ENCODE data around the gene ZSCAN30.

The ZSCAN30 gene

DNA sequence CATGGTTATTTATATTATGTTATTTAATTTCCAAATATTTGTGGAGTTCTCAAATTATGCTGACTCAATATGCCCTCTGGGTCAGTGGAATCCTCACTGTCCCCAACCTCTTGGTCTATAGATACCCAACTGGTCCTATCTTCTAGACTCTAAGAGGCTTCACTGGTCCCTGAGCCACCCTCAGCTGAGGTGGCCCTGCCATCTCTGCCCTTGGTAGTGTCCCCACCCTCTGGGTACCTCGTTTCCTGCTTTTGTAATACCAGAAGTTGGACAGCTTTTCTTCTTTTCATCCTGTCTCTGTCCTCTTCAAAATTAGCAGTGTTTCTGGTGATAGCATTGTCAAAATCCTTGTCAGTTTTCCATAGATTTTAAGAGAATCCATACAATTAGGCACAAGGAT, 11.9 kb downstream of the ZSCAN30 start:
- DNase-seq = no peak

GRCh38 chr18:35277633-35278032, 12.4 kb downstream of the ZSCAN30 start:
- DNase-seq = no peak

DNA sequence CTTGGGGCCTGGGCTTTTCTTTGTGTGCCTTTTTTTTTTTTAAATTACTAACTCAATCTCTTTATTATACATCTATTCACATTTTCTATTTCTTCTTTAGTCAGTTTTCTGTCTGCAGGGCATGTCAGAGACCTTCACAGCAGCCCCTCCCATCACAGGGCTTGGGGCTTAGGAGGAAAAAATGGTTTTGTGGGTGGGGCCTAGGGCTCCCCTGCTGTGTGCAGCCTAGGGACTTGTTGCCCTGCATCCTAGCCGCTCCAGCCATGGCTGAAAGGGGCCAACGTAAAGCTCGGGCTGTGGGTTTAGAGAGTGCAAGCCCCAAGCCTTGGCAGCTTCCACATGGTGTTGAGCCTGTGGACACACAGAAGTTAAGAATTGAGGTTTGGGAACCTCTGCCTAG, 13.8 kb downstream of the ZSCAN30 start:
- no peak for DNase-seq

DNA sequence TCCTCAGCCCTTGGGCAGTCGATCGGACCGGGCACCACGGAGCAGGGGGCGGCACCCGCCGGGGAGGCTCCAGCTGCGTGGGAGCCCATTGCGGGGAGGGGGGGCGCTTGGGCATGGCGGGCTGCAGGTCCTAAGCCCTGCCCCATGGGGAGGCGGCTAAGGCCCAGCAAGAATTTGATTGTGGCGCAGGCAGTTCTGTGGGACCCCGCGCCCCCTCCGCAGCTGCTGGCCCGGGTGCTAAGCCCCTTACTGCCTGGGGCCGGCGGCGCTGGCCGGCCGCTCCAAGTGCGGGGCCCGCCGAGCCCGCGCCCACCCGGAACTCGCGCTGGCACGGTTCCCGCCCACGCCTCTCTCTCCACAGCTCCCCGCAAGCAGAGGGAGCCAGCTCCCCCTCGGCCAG, 18.4 kb downstream of the ZSCAN30 start:
- DNase-seq = no peak

GRCh38 chr18:35268821-35269220, 21.2 kb downstream of the ZSCAN30 start:
- no peak for DNase-seq

GRCh38 chr18:35267809-35268208, 22.2 kb downstream of the ZSCAN30 start:
- no peak for DNase-seq

- no peak for DNase-seq
Observed at GRCh38 chr18:35267161-35267651, 22.8 kb downstream of the ZSCAN30 start.

DNA sequence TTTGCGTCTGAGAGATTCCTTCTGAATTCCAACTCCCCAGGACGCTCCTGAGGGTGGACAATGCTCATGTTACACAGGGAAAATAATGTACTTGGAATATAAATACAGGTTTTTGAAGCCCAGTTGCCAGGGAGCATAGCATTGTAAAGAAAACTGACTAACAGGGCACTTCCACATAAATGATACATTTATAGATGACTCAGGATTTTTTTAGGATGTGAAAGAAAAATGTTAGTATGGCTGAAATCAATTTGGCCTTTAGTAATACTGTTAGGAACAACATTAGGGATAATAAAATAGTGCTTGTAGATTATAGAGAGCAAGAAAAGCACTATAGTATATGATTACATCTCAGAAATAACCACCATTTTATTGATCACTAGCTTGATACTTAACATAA, 25.6 kb downstream of the ZSCAN30 start:
- DNase-seq = no peak

GRCh38 chr18:35256947-35257346, 33.1 kb downstream of the ZSCAN30 start:
- no peak for DNase-seq

DNA sequence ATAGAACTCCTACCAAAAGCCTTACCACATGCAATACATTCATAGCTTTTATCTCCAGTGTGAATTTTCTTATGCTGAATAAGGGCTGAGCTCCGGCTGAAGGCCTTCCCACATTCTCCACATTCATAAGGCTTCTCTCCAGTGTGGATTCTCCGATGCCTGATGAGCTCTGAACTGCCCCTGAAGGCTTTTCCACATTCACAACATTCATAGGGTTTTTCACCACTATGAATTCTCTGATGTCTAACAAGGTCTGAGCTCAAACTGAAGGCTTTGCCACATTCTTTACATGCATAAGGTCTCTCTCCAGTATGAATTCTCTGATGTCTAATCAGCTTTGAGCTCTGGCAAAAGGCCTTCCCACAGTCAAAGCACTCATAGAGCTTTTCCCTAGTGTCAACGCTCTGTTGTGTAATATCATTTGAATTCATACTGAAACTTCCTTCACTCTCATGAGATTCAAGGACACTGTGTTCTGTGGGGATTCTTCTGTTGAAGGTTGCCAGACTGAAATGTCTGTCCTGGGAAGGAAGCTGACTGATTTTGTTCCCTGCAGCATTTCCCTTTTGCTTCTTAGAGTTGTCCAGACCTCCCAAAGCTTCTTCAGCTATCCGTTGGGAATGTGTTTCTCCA, 36.3 kb downstream of the ZSCAN30 start:
- DNase-seq = no peak

GRCh38 chr18:35252466-35252865, 37.6 kb downstream of the ZSCAN30 start:
- DNase-seq = no peak

GRCh38 chr18:35248429-35248828, 41.6 kb downstream of the ZSCAN30 start:
- no peak for DNase-seq

DNA sequence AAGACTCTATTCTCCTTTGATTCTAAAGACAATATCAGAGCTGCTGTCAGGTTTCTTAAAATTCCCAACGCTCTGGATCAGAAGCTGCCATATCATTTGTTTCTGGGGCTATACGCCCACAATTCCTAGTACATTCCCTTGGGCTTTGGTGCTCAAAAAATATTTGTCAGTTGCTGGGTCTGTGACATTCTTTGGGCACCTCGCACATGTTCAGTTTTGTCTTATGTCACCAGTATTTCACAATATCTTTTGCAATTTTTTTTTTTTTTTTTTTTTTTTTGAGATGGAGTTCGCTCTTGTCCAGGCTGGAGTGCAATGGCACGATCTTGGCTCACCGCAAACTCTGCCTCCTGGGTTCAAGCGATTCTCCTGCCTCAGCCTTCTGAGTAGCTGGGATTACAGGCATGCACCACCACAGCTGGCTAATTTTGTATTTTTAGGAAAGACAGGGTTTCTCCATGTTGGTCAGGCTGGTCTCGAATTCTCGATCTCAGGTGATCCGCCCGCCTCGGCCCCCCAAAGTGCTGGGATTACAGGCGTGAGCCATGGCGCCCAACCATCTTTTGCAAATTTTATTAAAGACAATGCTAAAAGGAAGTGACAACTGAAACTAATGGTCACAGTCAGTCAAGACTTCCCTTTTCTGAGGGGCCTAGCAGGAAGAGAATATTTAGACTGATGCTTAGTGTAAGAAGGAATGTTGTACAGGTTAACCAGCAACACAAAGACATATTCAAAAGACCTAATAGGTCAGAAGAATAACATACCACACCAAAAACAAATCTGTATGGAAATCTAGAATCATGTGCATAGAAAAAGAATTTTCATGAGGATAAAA, 42.4 kb downstream of the ZSCAN30 start:
- no peak for DNase-seq

DNA sequence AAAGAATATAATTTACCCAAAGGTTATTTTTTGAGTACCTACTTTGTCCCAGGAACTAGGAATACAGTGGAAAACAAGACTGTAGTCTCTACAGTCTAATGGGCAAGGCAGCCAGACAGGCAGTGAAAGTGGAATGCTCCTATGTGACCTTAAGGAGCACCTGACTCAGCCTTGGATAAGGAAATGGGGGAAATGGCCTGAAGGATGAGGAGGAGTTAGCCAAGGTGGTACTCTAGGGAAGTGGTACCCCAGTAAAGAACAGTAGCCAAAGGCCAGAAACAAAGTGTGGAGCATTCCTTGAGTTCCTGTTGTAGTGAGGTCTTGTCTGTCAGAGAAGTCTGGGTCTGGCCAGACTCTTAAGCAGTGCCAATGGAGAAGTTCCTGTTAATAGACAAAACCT, 43.2 kb downstream of the ZSCAN30 start:
- DNase-seq = no peak

GRCh38 chr18:35245719-35246317, 44.2 kb downstream of the ZSCAN30 start:
- no peak for DNase-seq

DNA sequence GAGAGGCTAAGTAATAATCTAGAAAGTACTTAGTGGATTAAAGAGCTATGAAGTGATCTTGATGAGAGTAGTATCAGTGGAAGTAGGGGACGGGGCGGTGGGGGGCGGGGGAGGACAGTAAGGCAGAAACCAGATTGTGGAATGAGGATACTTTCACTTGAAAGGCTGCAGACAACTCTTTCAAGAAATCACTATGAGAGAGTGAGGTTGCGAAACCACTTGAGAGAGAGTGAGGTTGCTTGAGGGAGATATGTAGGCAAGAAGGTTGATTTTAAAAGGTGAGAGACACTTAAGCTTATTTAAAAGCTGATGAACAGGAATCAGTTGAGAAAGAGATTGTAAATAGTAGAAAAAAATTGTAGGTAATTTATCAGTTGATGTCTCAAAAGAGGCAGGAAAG, 45.4 kb downstream of the ZSCAN30 start:
- DNase-seq = no peak

GRCh38 chr18:35242426-35242825, 47.6 kb downstream of the ZSCAN30 start:
- no peak for DNase-seq

GRCh38 chr18:35241448-35241804, 48.6 kb downstream of the ZSCAN30 start:
- no peak for DNase-seq

- DNase-seq = peak; percentile 40
Observed at GRCh38 chr18:35240664-35241447, 49.2 kb downstream of the ZSCAN30 start, which contains the start of gene ZNF397. TSS of gene ZNF397 (plus strand) at chr18:35241034. CDS start at chr18:35242471, 1,437 bp downstream.

GRCh38 chr18:35239314-35239713, 50.7 kb downstream of the ZSCAN30 start:
- DNase-seq = no peak

GRCh38 chr18:35236571-35237363, 53.3 kb downstream of the ZSCAN30 start:
- no peak for DNase-seq

GRCh38 chr18:35231052-35231451, 59.0 kb downstream of the ZSCAN30 start:
- DNase-seq = no peak
